ENCODE results near the gene SH2D1B. TPM values are rescaled to one million over a fixed set of nuclear protein-coding genes. Genes with fewer than 3 reads are reported as not detected.

Gene SH2D1B
- total and polyA plus RNA-seq, 9 of the 15 experiments (the other 6 are each of a cell fraction or from before 2014, with no cell fraction given), result 5.6 to 19.6 (median 9.7) TPM

- TF ChIP-seq COPS2 (conservative IDR thresholded peaks at IDR 0.05) (no peak), TEAD1 (CRISPR knock-in tag; IDR thresholded peaks at IDR 0.05) (no peak), NFYB (IDR thresholded peaks at IDR 0.05; ENCODE audit: extremely low read depth, insufficient read length) (no peak), TRIM24 (IDR thresholded peaks at IDR 0.05) (no peak), ZNF583 (CRISPR knock-in tag; IDR thresholded peaks at IDR 0.05) (0 out of 2 replicates have a peak, but pooled peaks have one; percentile 3), ZSCAN32 (CRISPR knock-in tag; IDR thresholded peaks at IDR 0.05) (no peak), HSF4 (CRISPR knock-in tag; IDR thresholded peaks at IDR 0.05; ENCODE audit: borderline replicate concordance) (no peak), HLTF (IDR thresholded peaks at IDR 0.05) (no peak), IRF1 (CRISPR knock-in tag; IDR thresholded peaks at IDR 0.05; ENCODE audit: borderline replicate concordance) (no peak), TBL1XR1 (IDR thresholded peaks at IDR 0.05; ENCODE audit: low read length in 2 of 2) (0 out of 4 replicates have a peak, but pooled peaks of 1 of the 2 experiments have one; percentile 23), RBM25 (IDR thresholded peaks at IDR 0.05; ENCODE audit: low read depth, low read length, severe bottlenecking) (no peak), ZNF695 (CRISPR knock-in tag; IDR thresholded peaks at IDR 0.05) (no peak), ZKSCAN1 (IDR thresholded peaks at IDR 0.05; ENCODE audit: low read depth, low read length) (no peak), GABPA (tag; conservative IDR thresholded peaks at IDR 0.05; ENCODE audit: low read depth) (no peak), KDM1A (IDR thresholded peaks at IDR 0.05) (0 out of 4 replicates have a peak, but pooled peaks have one; percentile 8 to 44), IFI16 (CRISPR knock-in tag; IDR thresholded peaks at IDR 0.05) (no peak)
Observed at GRCh38 chr1:162390396-162391185, 21.3 kb downstream of the SH2D1B start (continued).
